Purkinje cell (primary cell): Measurements from ENCODE around the gene TTC28. TPM values are rescaled to one million over a fixed set of nuclear protein-coding genes. Genes with fewer than 3 reads are reported as not detected.

Experiments used
- polyA plus RNA-seq: library from polyadenylated mRNA; unstranded; fragments of >200 nt; fragmentation: Nextera tagmentation; gene quantifications from 2 replicates; pipeline ENCODE4 v1.2.1, GENCODE V29; 2014

Gene TTC28
- 0.20 and 1.9 TPM in 2 replicates for polyA plus RNA-seq

GRCh38 chr22:28679611-28680287 lies at the start of gene TTC28:
TSS of gene TTC28 (minus strand) at chr22:28679840. CDS start at chr22:28679723, 117 bp downstream.

Other genes with a start within 250 kb of the TTC28 start
- gene CHEK2, start 62.0 kb upstream of the TTC28 start, polyA plus RNA-seq = 0.88 and 3.2 TPM in 2 replicates
- gene HSCB, start 62.2 kb upstream of the TTC28 start, polyA plus RNA-seq = 9.7 and 12.8 TPM in 2 replicates
- 5.0 and 8.6 TPM in 2 replicates for gene CCDC117, start 92.9 kb upstream of the TTC28 start, polyA plus RNA-seq
- gene XBP1, start 120.7 kb upstream of the TTC28 start, polyA plus RNA-seq = 40.0 and 49.6 TPM in 2 replicates
- gene ZNRF3, start 203.7 kb upstream of the TTC28 start, polyA plus RNA-seq = 2.0 and 2.2 TPM in 2 replicates